ENCODE data around the gene MAN2A1.

Gene MAN2A1

GRCh38 chr5:109711673-109712072 is 21.9 kb downstream of the MAN2A1 start:
- DNase-seq (ENCODE audit: low read depth) = no peak
- no peak overlapping the region for H3K4me3 ChIP-seq (ENCODE audit: low read depth, low read length)
- TF ChIP-seq, protein P1, sequence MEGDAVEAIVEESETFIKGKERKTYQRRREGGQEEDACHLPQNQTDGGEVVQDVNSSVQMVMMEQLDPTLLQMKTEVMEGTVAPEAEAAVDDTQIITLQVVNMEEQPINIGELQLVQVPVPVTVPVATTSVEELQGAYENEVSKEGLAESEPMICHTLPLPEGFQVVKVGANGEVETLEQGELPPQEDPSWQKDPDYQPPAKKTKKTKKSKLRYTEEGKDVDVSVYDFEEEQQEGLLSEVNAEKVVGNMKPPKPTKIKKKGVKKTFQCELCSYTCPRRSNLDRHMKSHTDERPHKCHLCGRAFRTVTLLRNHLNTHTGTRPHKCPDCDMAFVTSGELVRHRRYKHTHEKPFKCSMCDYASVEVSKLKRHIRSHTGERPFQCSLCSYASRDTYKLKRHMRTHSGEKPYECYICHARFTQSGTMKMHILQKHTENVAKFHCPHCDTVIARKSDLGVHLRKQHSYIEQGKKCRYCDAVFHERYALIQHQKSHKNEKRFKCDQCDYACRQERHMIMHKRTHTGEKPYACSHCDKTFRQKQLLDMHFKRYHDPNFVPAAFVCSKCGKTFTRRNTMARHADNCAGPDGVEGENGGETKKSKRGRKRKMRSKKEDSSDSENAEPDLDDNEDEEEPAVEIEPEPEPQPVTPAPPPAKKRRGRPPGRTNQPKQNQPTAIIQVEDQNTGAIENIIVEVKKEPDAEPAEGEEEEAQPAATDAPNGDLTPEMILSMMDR (IDR thresholded peaks at IDR 0.05; ENCODE audit: control insufficient read depth, extremely low read depth, insufficient read depth) = no peak

GRCh38 chr5:109713453-109713852 is 23.7 kb downstream of the MAN2A1 start:
- no peak for DNase-seq (ENCODE audit: low read depth)
- H3K4me3 ChIP-seq (ENCODE audit: low read depth, low read length) = no peak overlapping the region
- TF ChIP-seq, protein P1 (IDR thresholded peaks at IDR 0.05; ENCODE audit: control insufficient read depth, extremely low read depth, insufficient read depth) = no peak

- no peak overlapping the region for H3K4me3 ChIP-seq (ENCODE audit: low read depth, low read length)
- no peak for DNase-seq (ENCODE audit: low read depth)
- TF ChIP-seq, protein P1 (IDR thresholded peaks at IDR 0.05; ENCODE audit: control insufficient read depth, extremely low read depth, insufficient read depth) = no peak
Measured at GRCh38 chr5:109714592-109714991, 24.9 kb downstream of the MAN2A1 start.

DNA sequence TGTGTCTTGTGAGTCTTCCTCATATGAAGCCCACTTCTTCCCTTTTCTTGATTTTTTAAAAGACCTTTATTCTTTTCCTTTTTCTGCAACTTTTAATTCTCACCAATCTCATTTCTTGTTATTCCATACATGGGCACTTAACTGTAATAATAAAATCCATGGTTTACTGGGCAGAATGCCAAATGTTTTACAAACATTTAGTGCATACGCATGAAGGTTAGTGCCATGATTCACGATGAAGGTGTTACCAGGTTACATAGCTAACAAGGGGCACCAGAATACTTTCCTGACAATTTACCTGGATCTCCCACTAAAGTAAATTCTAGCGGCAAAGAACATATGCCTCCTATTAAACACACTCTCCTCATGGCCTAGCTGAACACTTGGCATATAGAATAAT is 28.5 kb downstream of the MAN2A1 start:
- no peak overlapping the region for H3K4me3 ChIP-seq (ENCODE audit: low read depth, low read length)
- TF ChIP-seq, protein P1 (IDR thresholded peaks at IDR 0.05; ENCODE audit: control insufficient read depth, extremely low read depth, insufficient read depth) = no peak
- no peak for DNase-seq (ENCODE audit: low read depth)

GRCh38 chr5:109718632-109719031 is 28.9 kb downstream of the MAN2A1 start:
- TF ChIP-seq, protein P1 (IDR thresholded peaks at IDR 0.05; ENCODE audit: control insufficient read depth, extremely low read depth, insufficient read depth) = no peak
- no peak overlapping the region for H3K4me3 ChIP-seq (ENCODE audit: low read depth, low read length)
- DNase-seq (ENCODE audit: low read depth) = no peak

DNA sequence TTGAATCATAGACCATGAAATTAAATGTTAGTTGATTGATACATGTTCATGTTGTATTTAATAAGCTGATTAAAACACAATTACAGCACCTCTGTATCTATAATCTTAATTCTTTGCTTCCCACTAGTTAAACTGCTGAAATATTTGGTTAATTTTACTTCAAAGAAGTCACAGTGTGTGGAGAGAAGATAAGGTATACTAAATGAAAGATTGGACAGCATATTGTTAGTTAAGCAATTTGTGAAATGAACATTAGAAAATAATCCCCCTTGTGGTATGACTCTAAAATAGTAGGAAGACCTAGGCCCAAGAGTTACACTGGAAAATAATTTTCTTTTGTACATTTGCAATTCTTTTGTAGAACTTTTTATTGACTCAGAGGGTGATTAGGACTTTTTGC is 30.3 kb downstream of the MAN2A1 start:
- TF ChIP-seq, protein P1 (IDR thresholded peaks at IDR 0.05; ENCODE audit: control insufficient read depth, extremely low read depth, insufficient read depth) = no peak
- no peak for DNase-seq (ENCODE audit: low read depth)
- no peak overlapping the region for H3K4me3 ChIP-seq (ENCODE audit: low read depth, low read length)

DNA sequence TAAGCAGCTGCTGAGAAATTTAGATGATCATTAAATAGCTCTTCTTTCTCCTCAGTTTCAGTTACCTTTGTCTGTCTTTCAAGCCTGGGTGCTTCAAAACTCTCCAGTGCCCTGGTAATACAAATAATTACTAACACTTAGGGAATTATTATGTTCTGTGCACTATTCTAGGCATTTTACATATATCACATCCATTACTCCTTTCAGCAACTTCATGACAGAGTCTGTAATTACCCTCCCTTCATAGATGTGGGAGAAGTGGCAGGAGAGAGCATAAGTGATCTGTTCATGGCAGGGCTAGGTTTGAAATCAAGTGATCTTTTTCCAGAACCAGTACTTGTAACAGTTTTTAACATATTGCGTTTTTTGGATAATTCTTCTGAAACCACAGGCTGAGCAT is 32.0 kb downstream of the MAN2A1 start:
- H3K4me3 ChIP-seq (ENCODE audit: low read depth, low read length) = no peak overlapping the region
- no peak for DNase-seq (ENCODE audit: low read depth)
- TF ChIP-seq, protein P1 (IDR thresholded peaks at IDR 0.05; ENCODE audit: control insufficient read depth, extremely low read depth, insufficient read depth) = no peak

Measured in LNCaP clone FGC (cell line).